HG02798 (cell line): ENCODE results near the gene PIK3C2B.

Experiments
- ATAC-seq: cut with Tn5 transposase; IDR thresholded peaks from one replicate; pipeline ENCODE4 v1.9.1; 2021; ENCODE audit warnings: mild to moderate bottlenecking; ENCODE audit not compliant: unreplicated experiment, poor library complexity

Gene PIK3C2B

GRCh38 chr1:204463125-204464060 lies 31.2 kb downstream of the PIK3C2B start:
- no peak for ATAC-seq

GRCh38 chr1:204462229-204462561 lies 32.4 kb downstream of the PIK3C2B start:
- no peak for ATAC-seq

DNA sequence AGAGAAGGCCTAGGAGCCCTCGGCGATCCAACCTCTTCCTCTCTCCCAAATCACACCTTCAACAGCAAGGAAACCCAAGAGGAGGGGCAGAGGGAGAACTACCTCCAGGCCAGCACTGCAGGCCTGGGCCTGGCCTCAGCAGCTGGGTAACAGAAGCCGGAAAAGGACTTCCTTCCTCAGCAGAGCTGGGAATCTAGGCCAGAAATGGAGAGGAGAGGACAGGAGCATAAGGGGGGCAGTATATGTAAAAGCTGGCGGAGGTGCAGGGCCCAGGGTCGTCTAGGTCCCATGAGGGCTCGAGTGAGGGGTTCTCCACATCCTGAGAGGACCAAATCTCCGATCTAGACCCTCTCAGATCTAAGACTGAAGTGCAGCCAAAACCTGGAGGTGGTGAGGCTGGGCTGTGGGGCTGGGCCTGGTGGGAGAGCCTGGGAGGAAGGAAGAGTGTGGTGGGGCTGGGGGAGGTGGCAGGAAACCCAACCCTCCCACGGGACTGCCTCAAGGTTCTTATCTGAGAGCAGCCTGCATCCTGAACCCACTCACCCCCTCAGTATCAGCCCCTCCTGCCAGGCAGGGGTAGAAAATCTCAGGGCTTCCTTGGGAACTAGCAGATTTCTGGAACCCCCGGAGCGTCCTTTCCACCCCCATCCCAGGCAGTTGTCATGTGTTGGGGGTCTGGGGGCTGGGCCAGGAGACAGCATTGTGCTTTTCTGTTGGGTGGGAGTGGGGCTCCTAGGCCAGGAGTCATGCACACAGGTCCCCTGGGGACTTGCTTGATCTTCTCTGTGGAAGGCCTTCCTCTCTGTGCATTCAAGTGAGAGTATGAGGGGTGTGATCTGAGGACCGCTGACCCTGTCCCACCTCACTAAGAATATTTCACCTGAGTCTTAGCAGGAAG lies 33.0 kb downstream of the PIK3C2B start:
- ATAC-seq = no peak

- ATAC-seq = no peak
Measured at GRCh38 chr1:204460346-204460745, 34.3 kb downstream of the PIK3C2B start.

DNA sequence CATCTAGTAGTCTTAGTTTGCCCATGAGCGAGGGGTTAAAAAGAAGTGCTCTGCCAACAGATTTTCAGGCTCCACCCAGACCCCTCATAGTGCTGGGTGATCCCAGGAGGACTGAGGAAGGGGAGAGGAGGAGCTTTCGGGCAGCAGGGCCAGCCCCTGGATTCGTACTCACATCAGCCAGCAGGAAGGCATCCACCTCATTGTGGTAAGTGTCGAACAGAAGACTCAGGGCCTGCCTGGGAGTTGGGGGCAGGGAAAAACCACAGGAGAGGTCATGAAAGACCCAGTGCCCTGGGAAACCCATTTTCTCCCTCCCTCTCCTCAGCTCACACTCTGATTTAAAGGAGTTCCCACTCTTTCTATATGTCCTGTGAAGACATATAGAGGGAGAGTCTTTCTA lies 34.9 kb downstream of the PIK3C2B start:
- no peak for ATAC-seq

GRCh38 chr1:204457666-204458065 lies 36.9 kb downstream of the PIK3C2B start:
- no peak for ATAC-seq

GRCh38 chr1:204456826-204457442 lies 37.7 kb downstream of the PIK3C2B start:
- no peak for ATAC-seq

DNA sequence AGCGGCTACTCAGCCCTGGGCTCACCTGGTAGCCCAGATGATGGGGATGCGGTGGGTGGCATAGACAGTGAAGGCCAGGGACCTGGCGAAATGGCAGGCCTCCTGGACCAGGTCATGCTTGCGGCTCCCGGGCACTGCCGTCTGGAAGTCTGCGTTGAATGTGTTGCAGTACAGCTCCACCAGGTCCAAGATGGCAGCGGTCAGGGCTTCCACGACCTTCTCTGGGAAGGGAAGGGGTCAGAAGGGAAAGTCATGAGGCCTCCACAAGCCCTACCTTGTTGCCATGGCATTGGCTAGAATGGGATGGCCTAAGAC lies 38.8 kb downstream of the PIK3C2B start:
- ATAC-seq = no peak

DNA sequence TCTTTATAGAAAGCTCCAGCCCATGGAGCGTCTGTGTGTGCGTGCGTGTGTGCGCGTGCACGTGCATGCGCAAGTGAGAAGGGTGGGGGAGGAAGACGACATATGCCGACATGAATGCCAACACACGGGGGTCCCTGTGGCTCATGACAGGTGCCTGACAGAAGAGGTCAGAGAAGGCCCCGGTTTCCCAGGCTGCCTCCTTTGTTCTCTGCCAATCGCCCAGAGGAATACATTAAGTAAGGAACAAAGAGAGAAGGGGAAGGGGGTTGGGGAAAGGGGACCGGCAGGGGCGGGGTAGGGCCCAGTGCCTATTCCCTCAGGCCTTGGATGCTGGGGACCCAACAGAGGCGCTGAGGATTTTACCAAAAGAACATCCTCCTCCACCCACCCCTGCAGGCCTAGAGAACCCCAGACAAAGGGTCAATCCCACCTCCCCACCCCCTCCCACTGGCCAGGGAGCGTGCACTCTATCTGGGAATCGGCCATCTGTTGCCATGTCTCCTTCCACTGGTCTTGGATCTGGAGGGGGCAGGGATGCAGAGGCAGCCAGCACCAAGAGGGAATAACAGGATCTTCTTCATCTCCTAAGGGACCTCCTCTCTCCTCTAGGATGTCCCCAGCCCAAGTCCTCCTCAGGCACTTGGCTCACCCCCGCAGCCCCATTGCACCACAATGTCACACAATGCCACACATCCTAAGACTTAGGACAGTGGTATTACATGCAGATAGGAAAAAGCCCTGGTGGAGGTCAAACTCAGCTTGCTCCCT lies 39.4 kb downstream of the PIK3C2B start:
- ATAC-seq = no peak

GRCh38 chr1:204454476-204454875 lies 40.1 kb downstream of the PIK3C2B start:
- no peak for ATAC-seq

DNA sequence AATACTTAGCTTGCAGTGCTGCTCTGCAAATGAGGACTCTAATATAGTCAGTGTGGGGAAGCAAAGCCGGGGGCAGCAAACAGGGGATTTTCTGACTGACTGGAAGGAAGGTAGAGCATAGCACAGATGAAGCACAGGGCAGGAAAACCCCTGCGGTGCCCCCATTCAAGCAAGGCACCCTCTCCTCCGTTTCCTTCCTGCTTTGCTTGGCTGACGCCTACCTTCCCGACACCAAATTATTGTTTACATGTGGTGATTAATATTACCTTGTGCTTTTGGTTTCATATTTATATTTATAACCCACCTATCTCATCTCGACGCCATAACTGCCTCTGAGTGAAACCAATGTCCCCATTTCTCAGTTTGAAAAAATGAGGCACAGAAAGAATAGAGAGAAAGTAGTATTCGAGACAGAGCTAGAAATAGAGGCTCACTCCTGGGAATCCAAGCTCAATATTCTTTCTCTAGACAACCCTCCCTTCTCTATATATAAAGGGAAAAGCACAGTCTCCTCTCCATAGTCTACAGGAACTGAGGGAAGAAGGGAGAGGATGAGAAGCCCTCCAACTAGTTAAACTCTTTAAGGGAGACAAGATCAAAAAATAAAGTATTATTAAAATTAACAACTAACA lies 41.3 kb downstream of the PIK3C2B start:
- ATAC-seq = peak; percentile 71

DNA sequence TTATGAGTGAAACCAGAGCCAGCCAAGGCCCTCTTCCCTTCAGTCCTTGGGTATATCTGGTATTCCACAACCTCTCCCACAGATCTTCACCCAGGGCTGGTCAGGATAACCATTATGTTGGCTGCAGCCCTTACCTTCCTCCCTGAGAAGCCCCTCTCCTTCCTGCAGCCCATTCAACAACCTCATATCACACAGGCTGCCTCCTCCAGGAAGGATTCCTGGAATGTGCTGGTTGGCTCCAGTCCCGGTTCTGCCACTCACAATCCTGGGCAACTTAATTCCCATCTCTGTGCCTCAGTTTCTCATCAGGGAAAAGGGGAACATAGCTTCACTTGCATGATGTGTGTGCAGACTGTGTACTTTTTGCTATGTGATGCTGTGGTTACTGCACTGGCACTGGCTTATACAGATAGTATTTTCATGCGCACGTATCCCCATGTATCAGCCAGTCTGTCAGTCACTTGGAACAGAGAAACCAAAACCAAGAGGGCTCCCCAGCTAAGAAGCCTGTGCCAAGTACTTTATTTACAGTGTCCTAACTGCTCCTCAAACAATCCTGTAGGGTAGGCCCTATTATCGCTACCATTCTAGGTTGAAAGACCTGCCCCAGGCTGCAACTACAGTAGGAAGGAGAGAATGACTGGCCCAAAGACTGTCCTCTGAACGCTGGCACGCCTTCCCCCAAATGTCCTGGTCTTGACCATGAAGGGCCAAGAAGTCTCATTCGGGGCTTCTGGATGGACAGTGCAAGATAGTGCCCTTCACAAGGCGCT lies 43.1 kb downstream of the PIK3C2B start:
- ATAC-seq = no peak

DNA sequence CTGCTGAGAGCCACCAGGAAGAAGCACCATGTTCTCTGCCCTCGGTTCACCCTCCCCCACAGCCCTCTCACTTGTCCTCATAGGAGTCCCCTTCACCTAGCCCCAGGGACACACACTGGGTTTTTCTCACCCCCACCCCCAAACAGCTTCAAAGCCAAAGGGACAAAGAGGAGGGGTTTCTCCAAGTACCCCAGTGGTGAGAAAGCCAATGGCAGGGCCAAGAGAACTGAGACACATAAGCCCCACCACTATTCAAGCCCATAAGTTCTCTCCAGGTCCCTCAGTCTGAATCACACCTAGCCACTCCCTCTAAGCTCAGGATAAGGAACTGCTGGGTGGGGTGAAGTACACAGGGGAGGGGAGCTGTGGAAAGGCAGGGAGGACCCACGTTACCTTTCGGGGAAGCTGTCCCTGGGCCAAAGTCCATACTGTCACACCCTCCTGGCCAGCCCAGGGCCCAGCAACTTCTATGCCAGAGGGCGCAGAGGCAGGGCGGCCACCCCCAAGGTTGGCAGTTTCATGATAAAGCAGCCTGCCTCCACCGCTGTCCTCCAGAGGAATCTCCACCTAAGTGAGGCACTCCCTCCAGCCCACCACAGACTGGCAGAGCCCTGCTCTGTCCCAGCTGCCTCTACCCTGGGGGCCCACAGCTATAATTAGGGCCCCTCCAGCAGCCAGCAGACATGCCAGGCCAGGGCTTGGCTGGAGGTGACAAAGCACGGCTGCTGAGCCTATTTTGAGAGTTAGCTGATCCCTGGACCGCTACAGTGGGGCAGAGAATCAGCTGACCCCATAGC lies 43.9 kb downstream of the PIK3C2B start:
- ATAC-seq = no peak

DNA sequence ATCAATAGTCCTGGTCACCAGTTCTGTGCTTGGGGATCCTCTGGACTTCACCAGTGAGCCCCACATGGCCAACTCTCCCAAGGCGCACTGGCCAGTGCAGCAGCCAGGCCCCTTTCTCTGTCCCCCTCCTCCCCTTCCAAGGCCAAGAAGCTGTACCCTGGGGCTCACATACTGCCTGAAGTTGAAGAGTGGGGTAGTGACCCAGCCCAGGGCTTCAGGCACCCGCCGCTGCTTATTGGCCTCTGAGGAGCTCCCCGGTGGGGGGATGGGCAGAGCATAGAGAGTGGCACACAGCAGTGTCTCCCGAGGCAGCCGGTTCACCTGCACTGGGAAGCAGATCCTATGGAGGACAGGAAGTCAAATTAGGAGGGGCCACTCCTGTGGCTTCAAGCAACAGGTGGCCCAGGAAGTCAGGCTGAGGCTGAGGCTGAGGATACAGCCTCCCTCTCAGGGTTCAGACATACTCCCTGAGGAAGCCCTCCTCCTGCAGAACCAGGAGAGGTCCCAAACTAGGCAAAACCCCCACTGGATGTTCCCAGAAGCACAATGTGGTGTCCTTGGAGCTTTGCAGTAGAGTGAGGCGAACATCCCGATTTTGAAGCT lies 44.8 kb downstream of the PIK3C2B start:
- ATAC-seq = no peak

- ATAC-seq = no peak
Measured at GRCh38 chr1:204448991-204449677, 45.5 kb downstream of the PIK3C2B start.

- ATAC-seq = no peak
Measured at GRCh38 chr1:204448344-204448964, 46.2 kb downstream of the PIK3C2B start.

- no peak for ATAC-seq
Measured at GRCh38 chr1:204447736-204448135, 46.9 kb downstream of the PIK3C2B start.
